Panc1 (cell line): Measurements from ENCODE around the gene HMCN2. TPM values are rescaled to one million over a fixed set of nuclear protein-coding genes. Genes with fewer than 3 reads are reported as not detected.

ENCODE experiments used
- ATAC-seq: fragments of 200-7000 bp; cut with Tn5 transposase; 2 replicates; pipeline ENCODE4 v1.9.1; 2020; ENCODE audit warnings: mild to moderate bottlenecking, moderate library complexity
- BruUV-seq: library from RNA; stranded (reverse); fragments of 400-500 nt; replicated peaks from 2 replicates; lab custom pipeline; 2021; lab: Mats Ljungman, UMichigan
- CTCF ChIA-PET: fragments of 300-600 bp; sonication (Branson Sonifier 250); formaldehyde crosslinking; loops from one replicate; lab custom pipeline; 2022; ENCODE audit warnings: antibody characterized with exemption; lab: Charles Lee
- POLR2A ChIA-PET: fragments of 300-600 bp; sonication (Branson Sonifier 250); formaldehyde crosslinking; loops from one replicate; lab custom pipeline; 2022; ENCODE audit warnings: antibody characterized with exemption; lab: Charles Lee
- DNase-seq: peaks from one replicate; pipeline ENCODE4 v3.0.0-alpha.2; 2010; ENCODE audit warnings: low read depth, low spot score
- H3K27ac ChIP-seq: 2 replicates; pipeline ENCODE4 v1.5.1; 2011; ENCODE audit warnings: mild to moderate bottlenecking, low read length, inconsistent platforms
- H3K27me3 ChIP-seq: fragments of 200-500 bp; sonication (Bioruptor generic); 2 replicates; pipeline ENCODE4 v1.6.0; 2014; ENCODE audit warnings: low read length, inconsistent platforms; ENCODE audit not compliant: control insufficient read depth, insufficient read depth
- H3K36me3 ChIP-seq: fragments of 200-500 bp; sonication (Bioruptor generic); 2 replicates; pipeline ENCODE4 v1.5.1; 2014; ENCODE audit warnings: inconsistent platforms, mild to moderate bottlenecking, low read length, moderate library complexity; ENCODE audit not compliant: control insufficient read depth, insufficient read depth
- H3K4me1 ChIP-seq: 2 replicates; pipeline ENCODE4 v1.5.1; 2011; ENCODE audit warnings: inconsistent platforms, mild to moderate bottlenecking, low read length, moderate library complexity; ENCODE audit not compliant: control insufficient read depth, insufficient read depth
- H3K4me3 ChIP-seq, 2 experiments: 2 replicates each; pipeline ENCODE4 v1.5.1; 2011 to 2012; ENCODE audit warnings: low read depth in 2 of 2, low read length in 2 of 2, mild to moderate bottlenecking in 2 of 2, inconsistent platforms in 1 of 2, moderate library complexity in 1 of 2
- H3K9me3 ChIP-seq: fragments of 200-500 bp; sonication (Bioruptor generic); 2 replicates; pipeline ENCODE4 v1.5.1; 2014; ENCODE audit warnings: low read depth, mild to moderate bottlenecking, inconsistent platforms, low read length, moderate library complexity; ENCODE audit not compliant: control insufficient read depth, insufficient read depth
- CTCF ChIP-seq: fragments of 450-650 bp; IDR thresholded peaks from 2 replicates; pipeline ENCODE4 v1.5.1; 2017; ENCODE audit warnings: mild to moderate bottlenecking
- POLR2AphosphoS5 ChIP-seq: IDR thresholded peaks from 2 replicates; pipeline ENCODE4 v1.6.1; 2012; ENCODE audit warnings: mild to moderate bottlenecking, low read depth, low read length, moderate library complexity
- REST ChIP-seq, 2 experiments: IDR thresholded peaks; 2 replicates each; pipeline ENCODE4 v1.6.1; 2011 to 2012; ENCODE audit warnings: low read depth in 2 of 2, control low read depth in 1 of 2, low read length in 1 of 2, mild to moderate bottlenecking in 1 of 2, moderate library complexity in 1 of 2; ENCODE audit not compliant: insufficient read depth in 1 of 2
- SIN3A ChIP-seq: IDR thresholded peaks from 2 replicates; pipeline ENCODE4 v1.6.1; 2012; ENCODE audit warnings: low read depth, mild to moderate bottlenecking, low read length, moderate library complexity, borderline replicate concordance; ENCODE audit not compliant: insufficient read depth
- TCF7L2 ChIP-seq: IDR thresholded peaks from 2 replicates; pipeline ENCODE4 v1.6.1; 2011; ENCODE audit warnings: mild to moderate bottlenecking, low read depth, low read length, inconsistent platforms
- in situ Hi-C: cut with HindIII; loops from 2 replicates; pipeline ENCODE4 v1.10.0; 2016; ENCODE audit warnings: low sequenced_read_pairs, low pct_unique_long_range_greater_than_20kb
- intact Hi-C: fragments of 100-400 bp; cut with micrococcal nuclease; formaldehyde crosslinking; loops from one replicate; pipeline ENCODE4 v1.10.0; 2022; ENCODE audit not compliant: unreplicated experiment
- total RNA-seq: library from RNA; stranded (reverse); gene quantifications from one replicate; pipeline ENCODE4 v1.2.1, GENCODE V29; 2021; ENCODE audit not compliant: unreplicated experiment

Gene HMCN2
- total RNA-seq, 1 experiment from 2014 or later, result 0.05 TPM

- ATAC-seq (no peak), DNase-seq (no peak)
- CTCF ChIA-PET, result no interaction called here
- POLR2A ChIA-PET, result no interaction called here
- TF ChIP-seq REST (IDR thresholded peaks at IDR 0.05; ENCODE audit: insufficient read depth in 1 of 2, low read depth in 2 of 2, low read length in 1 of 2), result no peak
- no peak for TF ChIP-seq TCF7L2
- TF ChIP-seq CTCF, result no peak
- TF ChIP-seq SIN3A, result no peak
- TF ChIP-seq POLR2AphosphoS5, result no peak
- Histone ChIP-seq H3K27me3 (no peaks in the 10 kb centered on the region), H3K4me3 (no peak overlapping the region), H3K27ac (no peak overlapping the region), H3K9me3 (no peaks in the 10 kb centered on the region), H3K4me1 (0 out of 2 replicates have a peak, but pooled peaks cover 4% of the 10 kb centered on the region), H3K36me3 (no peaks in the 10 kb centered on the region)
- intact Hi-C loops (no loop called here), in situ Hi-C loops (no loop called here)
- BruUV-seq, result no TSS peak
These were observed 47.7 kb upstream of the HMCN2 start for GRCh38 chr9:130217838-130218237.

GRCh38 chr9:130219661-130220096, 45.9 kb upstream of the HMCN2 start:
- ChIA-PET POLR2A (no interaction called here), CTCF (no interaction called here)
- Histone ChIP-seq H3K9me3 (no peaks in the 10 kb centered on the region), H3K27ac (no peak overlapping the region), H3K4me1 (0 out of 2 replicates have a peak, but pooled peaks cover 4% of the 10 kb centered on the region), H3K36me3 (no peaks in the 10 kb centered on the region), H3K4me3 (no peak overlapping the region), H3K27me3 (no peaks in the 10 kb centered on the region)
- DNase-seq (no peak), ATAC-seq (peak; percentile 30; the same call in 1 of the 2 replicates)
- in situ Hi-C loops, result no loop called here
- intact Hi-C loops, result no loop called here
- BruUV-seq, result no TSS peak
- TF ChIP-seq POLR2AphosphoS5 (no peak), TCF7L2 (no peak), CTCF (no peak), REST (IDR thresholded peaks at IDR 0.05; ENCODE audit: insufficient read depth in 1 of 2, low read depth in 2 of 2, low read length in 1 of 2) (no peak), SIN3A (no peak)
